HepG2 (cell line): ENCODE results near the gene AP3D1. TPM values are rescaled to one million over a fixed set of nuclear protein-coding genes. Genes with fewer than 3 reads are reported as not detected.

Experiments
- ARID5B ChIP-seq: IDR thresholded peaks from 2 replicates; pipeline ENCODE4 v1.4.0; 2020; ENCODE audit warnings: mild to moderate bottlenecking, missing genetic modification reagents
- CCDC6 ChIP-seq: sonication (generic); formaldehyde crosslinking; IDR thresholded peaks from 2 replicates; pipeline ENCODE4 v1.8.1; 2022; ENCODE audit warnings: mild to moderate bottlenecking, missing genetic modification reagents, moderate library complexity
- ETV5 ChIP-seq: IDR thresholded peaks from 2 replicates; pipeline ENCODE4 v1.6.1; 2018; ENCODE audit warnings: missing biosample characterization, missing genetic modification reagents, inconsistent platforms, borderline replicate concordance
- FOXP1 ChIP-seq, 2 experiments: fragments of 450-650 bp in 1 of 2; IDR thresholded peaks; 2 replicates each; pipeline ENCODE4 v1.6.1; 2017 to 2018; ENCODE audit warnings: antibody characterized with exemption in 1 of 2
- HOXA5 ChIP-seq: sonication (generic); formaldehyde crosslinking; IDR thresholded peaks from 2 replicates; pipeline ENCODE4 v1.4.0; 2020; ENCODE audit warnings: missing genetic modification reagents
- TCF7 ChIP-seq: sonication (generic); IDR thresholded peaks from 2 replicates; pipeline ENCODE4 v1.6.1; 2016; ENCODE audit warnings: antibody characterized with exemption, low read depth
- ZBTB7B ChIP-seq: sonication (generic); formaldehyde crosslinking; IDR thresholded peaks from 2 replicates; pipeline ENCODE4 v1.4.0; 2020; ENCODE audit warnings: missing genetic modification reagents
- ZNF205 ChIP-seq: IDR thresholded peaks from 2 replicates; pipeline ENCODE4 v1.6.1; 2018; ENCODE audit warnings: missing biosample characterization, missing genetic modification reagents
- ZNF292 ChIP-seq: sonication (generic); formaldehyde crosslinking; IDR thresholded peaks from 2 replicates; pipeline ENCODE4 v1.8.1; 2022; ENCODE audit warnings: mild to moderate bottlenecking, low read depth, missing genetic modification reagents, borderline replicate concordance
- ZNF816 ChIP-seq: sonication (generic); formaldehyde crosslinking; IDR thresholded peaks from 2 replicates; pipeline ENCODE4 v1.8.0; 2022; ENCODE audit warnings: missing genetic modification reagents, mild to moderate bottlenecking, borderline replicate concordance
- polyA plus RNA-seq, 8 experiments: library from polyadenylated mRNA; depleted of rRNA in 3 of 8; stranded (reverse) in 7 of 8; unstranded in 1 of 8; fragments of >200 nt; fragmentation: Illumina TruSeq in 4 of 8; extraction: Trizol in 4 of 8; gene quantifications; 2 replicates each; pipeline versions ENCODE4 v1.2.1 to v1.2.3, GENCODE V29; 2011 to 2016; ENCODE audit warnings: low read depth in 4 of 8, missing spikeins in 1 of 8, mixed read lengths in 1 of 8; ENCODE audit not compliant: insufficient read depth in 1 of 8
- total RNA-seq, 5 experiments: library from RNA; depleted of rRNA; stranded (reverse); fragments of >200 nt; fragmentation: Illumina TruSeq; extraction: Trizol; gene quantifications; 2 replicates each; pipeline ENCODE4 v1.2.3, GENCODE V29; 2016; ENCODE audit warnings: low read depth in 1 of 5
- TF ChIP-seq, protein P1 (sequence below): sonication (generic); formaldehyde crosslinking; IDR thresholded peaks from 2 replicates; pipeline ENCODE4 v1.4.0; 2020; ENCODE audit warnings: missing genetic modification reagents, borderline replicate concordance
- TF ChIP-seq, protein P2 (sequence below): IDR thresholded peaks from 2 replicates; pipeline ENCODE4 v1.6.1; 2016; ENCODE audit warnings: missing compliant biosample characterization, missing genetic modification reagents, borderline replicate concordance
- TF ChIP-seq, protein P3 (sequence below): sonication (generic); formaldehyde crosslinking; IDR thresholded peaks from 2 replicates; pipeline ENCODE4 v1.4.0; 2020; ENCODE audit warnings: mild to moderate bottlenecking, low read depth, missing genetic modification reagents
- TF ChIP-seq, protein P4 (sequence below): sonication (generic); formaldehyde crosslinking; IDR thresholded peaks from 2 replicates; pipeline ENCODE4 v1.4.0; 2020; ENCODE audit warnings: mild to moderate bottlenecking, missing genetic modification reagents
- TF ChIP-seq, protein P5 (sequence below): sonication (generic); formaldehyde crosslinking; IDR thresholded peaks from 2 replicates; pipeline ENCODE4 v1.4.0; 2020; ENCODE audit warnings: mild to moderate bottlenecking, missing genetic modification reagents

Gene AP3D1
- total and polyA plus RNA-seq, 2 of the 13 experiments (the other 11 are each of a cell fraction or from before 2014, with no cell fraction given) = 68.0 to 82.6 TPM

DNA sequence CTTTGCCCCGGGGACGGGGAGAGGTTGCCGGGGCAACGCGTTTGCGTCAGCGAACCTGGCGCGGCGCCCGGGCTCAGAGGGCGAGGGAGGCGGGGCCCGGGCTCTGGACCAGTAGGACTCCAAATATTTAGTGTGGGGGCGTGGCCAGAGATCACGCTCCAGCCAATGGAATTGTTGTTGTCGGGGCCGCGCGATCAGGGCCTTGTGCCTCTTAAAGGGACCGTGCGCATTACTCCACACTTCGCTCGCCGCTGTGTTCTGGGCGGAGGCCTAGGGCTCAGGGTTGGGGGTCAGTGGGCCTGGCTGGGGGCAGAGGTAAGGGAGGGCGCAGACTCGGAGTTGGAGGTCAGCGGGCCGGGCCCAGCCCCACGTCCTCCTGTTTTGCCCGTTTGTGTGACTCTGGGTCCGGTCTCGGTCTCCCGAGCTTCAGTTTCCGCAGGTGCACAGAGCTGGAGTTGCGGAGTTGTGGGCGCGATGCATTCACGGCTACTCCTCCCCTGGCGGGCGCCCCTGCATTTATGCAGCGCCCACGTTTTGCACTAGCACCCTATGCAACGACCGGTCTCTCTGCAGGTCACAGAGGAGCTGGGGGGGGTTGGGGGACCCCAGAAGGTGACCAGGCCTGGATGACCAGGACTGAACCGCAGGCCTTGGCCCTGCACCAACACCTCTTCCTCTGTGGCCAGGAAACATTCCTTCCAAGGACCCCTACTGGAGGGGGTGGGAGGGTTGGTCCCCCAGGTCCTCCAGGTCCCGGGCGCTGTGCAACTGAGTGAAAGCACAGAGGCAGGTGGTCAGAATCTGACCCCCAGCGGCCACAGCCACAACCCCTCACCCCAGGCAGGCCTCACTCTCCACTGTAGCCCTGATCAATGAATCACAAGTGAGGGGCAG lies 89.6 kb downstream of the AP3D1 start (continued):
- TF ChIP-seq, protein P1, sequence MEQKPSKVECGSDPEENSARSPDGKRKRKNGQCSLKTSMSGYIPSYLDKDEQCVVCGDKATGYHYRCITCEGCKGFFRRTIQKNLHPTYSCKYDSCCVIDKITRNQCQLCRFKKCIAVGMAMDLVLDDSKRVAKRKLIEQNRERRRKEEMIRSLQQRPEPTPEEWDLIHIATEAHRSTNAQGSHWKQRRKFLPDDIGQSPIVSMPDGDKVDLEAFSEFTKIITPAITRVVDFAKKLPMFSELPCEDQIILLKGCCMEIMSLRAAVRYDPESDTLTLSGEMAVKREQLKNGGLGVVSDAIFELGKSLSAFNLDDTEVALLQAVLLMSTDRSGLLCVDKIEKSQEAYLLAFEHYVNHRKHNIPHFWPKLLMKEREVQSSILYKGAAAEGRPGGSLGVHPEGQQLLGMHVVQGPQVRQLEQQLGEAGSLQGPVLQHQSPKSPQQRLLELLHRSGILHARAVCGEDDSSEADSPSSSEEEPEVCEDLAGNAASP = peak; percentile 38
- TF ChIP-seq ZBTB7B (peak; percentile 12; the same call in 1 of the 2 replicates), FOXP1 (IDR thresholded peaks at IDR 0.05) (no peak), FOXP1 (CRISPR knock-in tag; IDR thresholded peaks at IDR 0.05) (no peak), ARID5B (0 out of 2 replicates have a peak, but pooled peaks have one; percentile 10), TCF7 (no peak), HOXA5 (CRISPR knock-in tag) (no peak), CCDC6 (CRISPR knock-in tag) (no peak; the same call in none of the 2 replicates), ZNF205 (0 out of 2 replicates have a peak, but pooled peaks have one; percentile 51), ZNF816 (peak; percentile 64; the same call in 1 of the 2 replicates), ETV5 (no peak; the same call in 1 of the 2 replicates), ZNF292 (CRISPR knock-in tag) (no peak)
- TF ChIP-seq, protein P2, sequence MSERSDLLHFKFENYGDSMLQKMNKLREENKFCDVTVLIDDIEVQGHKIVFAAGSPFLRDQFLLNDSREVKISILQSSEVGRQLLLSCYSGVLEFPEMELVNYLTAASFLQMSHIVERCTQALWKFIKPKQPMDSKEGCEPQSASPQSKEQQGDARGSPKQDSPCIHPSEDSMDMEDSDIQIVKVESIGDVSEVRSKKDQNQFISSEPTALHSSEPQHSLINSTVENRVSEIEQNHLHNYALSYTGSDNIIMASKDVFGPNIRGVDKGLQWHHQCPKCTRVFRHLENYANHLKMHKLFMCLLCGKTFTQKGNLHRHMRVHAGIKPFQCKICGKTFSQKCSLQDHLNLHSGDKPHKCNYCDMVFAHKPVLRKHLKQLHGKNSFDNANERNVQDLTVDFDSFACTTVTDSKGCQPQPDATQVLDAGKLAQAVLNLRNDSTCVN (CRISPR knock-in tag) = no peak
- TF ChIP-seq, protein P3, sequence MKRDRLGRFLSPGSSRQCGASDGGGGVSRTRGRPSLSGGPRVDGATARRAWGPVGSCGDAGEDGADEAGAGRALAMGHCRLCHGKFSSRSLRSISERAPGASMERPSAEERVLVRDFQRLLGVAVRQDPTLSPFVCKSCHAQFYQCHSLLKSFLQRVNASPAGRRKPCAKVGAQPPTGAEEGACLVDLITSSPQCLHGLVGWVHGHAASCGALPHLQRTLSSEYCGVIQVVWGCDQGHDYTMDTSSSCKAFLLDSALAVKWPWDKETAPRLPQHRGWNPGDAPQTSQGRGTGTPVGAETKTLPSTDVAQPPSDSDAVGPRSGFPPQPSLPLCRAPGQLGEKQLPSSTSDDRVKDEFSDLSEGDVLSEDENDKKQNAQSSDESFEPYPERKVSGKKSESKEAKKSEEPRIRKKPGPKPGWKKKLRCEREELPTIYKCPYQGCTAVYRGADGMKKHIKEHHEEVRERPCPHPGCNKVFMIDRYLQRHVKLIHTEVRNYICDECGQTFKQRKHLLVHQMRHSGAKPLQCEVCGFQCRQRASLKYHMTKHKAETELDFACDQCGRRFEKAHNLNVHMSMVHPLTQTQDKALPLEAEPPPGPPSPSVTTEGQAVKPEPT (CRISPR knock-in tag) = no peak
- TF ChIP-seq, protein P4, sequence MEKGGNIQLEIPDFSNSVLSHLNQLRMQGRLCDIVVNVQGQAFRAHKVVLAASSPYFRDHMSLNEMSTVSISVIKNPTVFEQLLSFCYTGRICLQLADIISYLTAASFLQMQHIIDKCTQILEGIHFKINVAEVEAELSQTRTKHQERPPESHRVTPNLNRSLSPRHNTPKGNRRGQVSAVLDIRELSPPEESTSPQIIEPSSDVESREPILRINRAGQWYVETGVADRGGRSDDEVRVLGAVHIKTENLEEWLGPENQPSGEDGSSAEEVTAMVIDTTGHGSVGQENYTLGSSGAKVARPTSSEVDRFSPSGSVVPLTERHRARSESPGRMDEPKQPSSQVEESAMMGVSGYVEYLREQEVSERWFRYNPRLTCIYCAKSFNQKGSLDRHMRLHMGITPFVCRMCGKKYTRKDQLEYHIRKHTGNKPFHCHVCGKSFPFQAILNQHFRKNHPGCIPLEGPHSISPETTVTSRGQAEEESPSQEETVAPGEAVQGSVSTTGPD = peak; percentile 63; the same call in 1 of the 2 replicates
- TF ChIP-seq, protein P5, sequence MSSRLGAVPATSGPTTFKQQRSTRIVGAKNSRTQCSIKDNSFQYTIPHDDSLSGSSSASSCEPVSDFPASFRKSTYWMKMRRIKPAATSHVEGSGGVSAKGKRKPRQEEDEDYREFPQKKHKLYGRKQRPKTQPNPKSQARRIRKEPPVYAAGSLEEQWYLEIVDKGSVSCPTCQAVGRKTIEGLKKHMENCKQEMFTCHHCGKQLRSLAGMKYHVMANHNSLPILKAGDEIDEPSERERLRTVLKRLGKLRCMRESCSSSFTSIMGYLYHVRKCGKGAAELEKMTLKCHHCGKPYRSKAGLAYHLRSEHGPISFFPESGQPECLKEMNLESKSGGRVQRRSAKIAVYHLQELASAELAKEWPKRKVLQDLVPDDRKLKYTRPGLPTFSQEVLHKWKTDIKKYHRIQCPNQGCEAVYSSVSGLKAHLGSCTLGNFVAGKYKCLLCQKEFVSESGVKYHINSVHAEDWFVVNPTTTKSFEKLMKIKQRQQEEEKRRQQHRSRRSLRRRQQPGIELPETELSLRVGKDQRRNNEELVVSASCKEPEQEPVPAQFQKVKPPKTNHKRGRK = no peak
